ENCODE data around the gene FUT8. TPM values are rescaled to one million over a fixed set of nuclear protein-coding genes. Genes with fewer than 3 reads are reported as not detected.
A peak's percentile ranks its signal among the peaks of the same experiment; 100 is the strongest.

The FUT8 gene
- total RNA-seq, 5 donors from 2014 or later (not counting 1 experiment from before 2014, with no cell fraction given), result 37.6 to 51.7 (median 43.9) TPM

GRCh38 chr14:65449647-65450046 lies 37.1 kb downstream of the FUT8 start:
- H3K9me3 Mint-ChIP-seq, result peaks cover 0 to 4% (median under 1%) of the 10 kb centered on the region in 3 donors
- ChIA-PET POLR2A (interaction anchor here in 1 of 2 donors (0.5 kb wide), 1 partner anchor 1473 kb away, joined by 6 read pairs; no protein-coding TSS in a partner anchor), CTCF (no interaction called here)
- ATAC-seq (replicated peaks in 1 of 4), result no peak
- Histone ChIP-seq H3K36me3 (ENCODE audit: control insufficient read depth in 2 of 2, extremely low read depth in 1 of 2, insufficient read depth in 1 of 2, low read length in 1 of 2) (no peaks in the 10 kb centered on the region), H3K4me3 (ENCODE audit: control insufficient read depth in 1 of 2, extremely low read depth in 1 of 2, low read length in 1 of 2) (no peak overlapping the region), H3K9me3 (no peaks in the 10 kb centered on the region), H3K27me3 (replicated peaks in 1 of 2; ENCODE audit: control insufficient read depth in 2 of 2, extremely low read depth in 1 of 2, insufficient read depth in 2 of 2, low read length in 1 of 2) (no peaks in the 10 kb centered on the region), H3K4me1 (ENCODE audit: control insufficient read depth in 1 of 2, extremely low read depth in 1 of 2, insufficient read depth in 2 of 2, low read length in 2 of 2) (no peaks in the 10 kb centered on the region), H3K27ac (ENCODE audit: low read length) (no peak overlapping the region)
- H3K4me3 Mint-ChIP-seq, result no peak overlapping the region
- 80% methylated on average over 1 of the region's 1 CpG for WGBS (ENCODE audit: insufficient coverage)
- no peak overlapping the region for H3K27ac Mint-ChIP-seq
- H3K36me3 Mint-ChIP-seq, result peaks cover 50% of the 10 kb centered on the region
- no peak for DNase-seq
- no peaks in the 10 kb centered on the region for H3K27me3 Mint-ChIP-seq
- peaks cover 49 to 53% (median 50%) of the 10 kb centered on the region in 3 donors for H3K4me1 Mint-ChIP-seq

GRCh38 chr14:65453807-65454480 lies 41.4 kb downstream of the FUT8 start:
- Mint-ChIP-seq H3K36me3 (peaks cover 62% of the 10 kb centered on the region), H3K27me3 (no peaks in the 10 kb centered on the region), H3K4me3 (no peak overlapping the region), H3K27ac (no peak overlapping the region), H3K9me3 (peaks cover 3 to 14% (median 8%) of the 10 kb centered on the region in 3 donors), H3K4me1 (peaks cover 29 to 40% (median 30%) of the 10 kb centered on the region in 3 donors)
- no peaks in the 10 kb centered on the region for H3K27me3 ChIP-seq (replicated peaks in 1 of 2; ENCODE audit: control insufficient read depth in 2 of 2, extremely low read depth in 1 of 2, insufficient read depth in 2 of 2, low read length in 1 of 2)
- peaks cover 0 to 5% of the 10 kb centered on the region in 2 donors for H3K36me3 ChIP-seq (ENCODE audit: control insufficient read depth in 2 of 2, extremely low read depth in 1 of 2, insufficient read depth in 1 of 2, low read length in 1 of 2)
- ChIA-PET CTCF (no interaction called here), POLR2A (no interaction called here)
- no peaks in the 10 kb centered on the region for H3K4me1 ChIP-seq (ENCODE audit: control insufficient read depth in 1 of 2, extremely low read depth in 1 of 2, insufficient read depth in 2 of 2, low read length in 2 of 2)
- WGBS (ENCODE audit: insufficient coverage), result no CpG with 5 or more reads among the region's 3 CpGs
- no peak overlapping the region for H3K27ac ChIP-seq (ENCODE audit: low read length)
- ATAC-seq (replicated peaks in 1 of 4), result no peak
- H3K4me3 ChIP-seq (ENCODE audit: control insufficient read depth in 1 of 2, extremely low read depth in 1 of 2, low read length in 1 of 2), result no peak overlapping the region
- DNase-seq, result no peak
- H3K9me3 ChIP-seq, result no peaks in the 10 kb centered on the region

GRCh38 chr14:65456247-65456646 lies 43.7 kb downstream of the FUT8 start:
- POLR2A ChIA-PET, result interaction anchor here in 1 of 2 donors (0.6 kb wide), 1 partner anchor 20 kb away, joined by 11 read pairs; no protein-coding TSS in a partner anchor
- H3K27ac Mint-ChIP-seq, result no peak overlapping the region
- peaks cover 3 to 14% (median 8%) of the 10 kb centered on the region in 3 donors for H3K9me3 Mint-ChIP-seq
- DNase-seq (no peak), ATAC-seq (replicated peaks in 1 of 4) (no peak)
- H3K27me3 Mint-ChIP-seq, result no peaks in the 10 kb centered on the region
- Histone ChIP-seq H3K27ac (ENCODE audit: low read length) (no peak overlapping the region), H3K4me3 (ENCODE audit: control insufficient read depth in 1 of 2, extremely low read depth in 1 of 2, low read length in 1 of 2) (no peak overlapping the region), H3K4me1 (ENCODE audit: control insufficient read depth in 1 of 2, extremely low read depth in 1 of 2, insufficient read depth in 2 of 2, low read length in 2 of 2) (no peaks in the 10 kb centered on the region), H3K36me3 (ENCODE audit: control insufficient read depth in 2 of 2, extremely low read depth in 1 of 2, insufficient read depth in 1 of 2, low read length in 1 of 2) (peaks cover 0 to 11% of the 10 kb centered on the region in 2 donors), H3K9me3 (no peaks in the 10 kb centered on the region), H3K27me3 (replicated peaks in 1 of 2; ENCODE audit: control insufficient read depth in 2 of 2, extremely low read depth in 1 of 2, insufficient read depth in 2 of 2, low read length in 1 of 2) (no peaks in the 10 kb centered on the region)
- peaks cover 32 to 44% (median 38%) of the 10 kb centered on the region in 3 donors for H3K4me1 Mint-ChIP-seq
- CTCF ChIA-PET, result no interaction called here
- H3K36me3 Mint-ChIP-seq, result peaks cover 57% of the 10 kb centered on the region
- no peak overlapping the region for H3K4me3 Mint-ChIP-seq
- WGBS (ENCODE audit: insufficient coverage), result no CpG with 5 or more reads among the region's 1 CpG

GRCh38 chr14:65461730-65462129 lies 49.2 kb downstream of the FUT8 start:
- Mint-ChIP-seq H3K9me3 (no peaks in the 10 kb centered on the region), H3K27me3 (no peaks in the 10 kb centered on the region), H3K27ac (peak overlapping the region; percentile 5 to 76), H3K4me1 (peaks cover 47 to 55% (median 49%) of the 10 kb centered on the region in 3 donors), H3K4me3 (no peak overlapping the region), H3K36me3 (peaks cover 49% of the 10 kb centered on the region)
- 75% methylated on average over 1 of the region's 2 CpGs for WGBS (ENCODE audit: insufficient coverage)
- H3K36me3 ChIP-seq (ENCODE audit: control insufficient read depth in 2 of 2, extremely low read depth in 1 of 2, insufficient read depth in 1 of 2, low read length in 1 of 2), result peaks cover 0 to 11% of the 10 kb centered on the region in 2 donors
- ChIA-PET CTCF (no interaction called here), POLR2A (interaction anchor here in 1 of 2 donors (0.6 to 0.7 kb wide), 2 partner anchors 13 to 219 kb away, joined by 3 to 5 read pairs; no protein-coding TSS in a partner anchor)
- H3K27ac ChIP-seq (ENCODE audit: low read length), result no peak overlapping the region
- H3K4me1 ChIP-seq (ENCODE audit: control insufficient read depth in 1 of 2, extremely low read depth in 1 of 2, insufficient read depth in 2 of 2, low read length in 2 of 2), result peaks cover 0 to 3% of the 10 kb centered on the region in 2 experiments
- H3K27me3 ChIP-seq (replicated peaks in 1 of 2; ENCODE audit: control insufficient read depth in 2 of 2, extremely low read depth in 1 of 2, insufficient read depth in 2 of 2, low read length in 1 of 2), result no peaks in the 10 kb centered on the region
- H3K9me3 ChIP-seq, result no peaks in the 10 kb centered on the region
- no peak overlapping the region for H3K4me3 ChIP-seq (ENCODE audit: control insufficient read depth in 1 of 2, extremely low read depth in 1 of 2, low read length in 1 of 2)
- ATAC-seq (replicated peaks in 1 of 4) (no peak), DNase-seq (no peak)

GRCh38 chr14:65462411-65462810 lies 49.9 kb downstream of the FUT8 start:
- peaks cover 44% of the 10 kb centered on the region for H3K36me3 Mint-ChIP-seq
- peak overlapping the region; percentile 3 to 4 for H3K27ac Mint-ChIP-seq
- H3K4me1 ChIP-seq (ENCODE audit: control insufficient read depth in 1 of 2, extremely low read depth in 1 of 2, insufficient read depth in 2 of 2, low read length in 2 of 2), result peaks cover 0 to 3% of the 10 kb centered on the region in 2 experiments
- ChIA-PET CTCF (no interaction called here), POLR2A (no interaction called here)
- DNase-seq (no peak), ATAC-seq (replicated peaks in 1 of 4) (no peak)
- peaks cover 0 to 6% of the 10 kb centered on the region in 2 donors for H3K36me3 ChIP-seq (ENCODE audit: control insufficient read depth in 2 of 2, extremely low read depth in 1 of 2, insufficient read depth in 1 of 2, low read length in 1 of 2)
- peaks cover 47 to 55% (median 50%) of the 10 kb centered on the region in 3 donors for H3K4me1 Mint-ChIP-seq
- H3K4me3 ChIP-seq (ENCODE audit: control insufficient read depth in 1 of 2, extremely low read depth in 1 of 2, low read length in 1 of 2), result no peak overlapping the region
- no peaks in the 10 kb centered on the region for H3K9me3 Mint-ChIP-seq
- no peak overlapping the region for H3K27ac ChIP-seq (ENCODE audit: low read length)
- no peaks in the 10 kb centered on the region for H3K27me3 ChIP-seq (replicated peaks in 1 of 2; ENCODE audit: control insufficient read depth in 2 of 2, extremely low read depth in 1 of 2, insufficient read depth in 2 of 2, low read length in 1 of 2)
- WGBS (ENCODE audit: insufficient coverage), result 50% methylated on average over 1 of the region's 3 CpGs
- H3K4me3 Mint-ChIP-seq, result no peak overlapping the region
- no peaks in the 10 kb centered on the region for H3K9me3 ChIP-seq
- H3K27me3 Mint-ChIP-seq, result no peaks in the 10 kb centered on the region

- H3K4me3 Mint-ChIP-seq, result no peak overlapping the region
- H3K27ac Mint-ChIP-seq, result no peak overlapping the region
- ChIA-PET POLR2A (interaction anchor here (0.5 to 0.6 kb wide), 3 partner anchors 13 to 983 kb away, joined by 3 to 11 read pairs (median 3); no protein-coding TSS in a partner anchor), CTCF (no interaction called here)
- peaks cover 3 to 8% of the 10 kb centered on the region in 2 experiments for H3K4me1 ChIP-seq (ENCODE audit: control insufficient read depth in 1 of 2, extremely low read depth in 1 of 2, insufficient read depth in 2 of 2, low read length in 2 of 2)
- no peaks in the 10 kb centered on the region for H3K9me3 Mint-ChIP-seq
- H3K36me3 ChIP-seq (ENCODE audit: control insufficient read depth in 2 of 2, extremely low read depth in 1 of 2, insufficient read depth in 1 of 2, low read length in 1 of 2), result peaks cover 0 to 4% of the 10 kb centered on the region in 2 donors
- ATAC-seq (replicated peaks in 1 of 4), result no peak
- H3K27ac ChIP-seq (ENCODE audit: low read length), result no peak overlapping the region
- no CpG with 5 or more reads among the region's 1 CpG for WGBS (ENCODE audit: insufficient coverage)
- H3K9me3 ChIP-seq, result no peaks in the 10 kb centered on the region
- H3K4me3 ChIP-seq (ENCODE audit: control insufficient read depth in 1 of 2, extremely low read depth in 1 of 2, low read length in 1 of 2), result no peak overlapping the region
- H3K27me3 Mint-ChIP-seq, result no peaks in the 10 kb centered on the region
- H3K36me3 Mint-ChIP-seq, result peaks cover 44% of the 10 kb centered on the region
- peaks cover 63 to 70% (median 68%) of the 10 kb centered on the region in 3 donors for H3K4me1 Mint-ChIP-seq
- no peak for DNase-seq
- no peaks in the 10 kb centered on the region for H3K27me3 ChIP-seq (replicated peaks in 1 of 2; ENCODE audit: control insufficient read depth in 2 of 2, extremely low read depth in 1 of 2, insufficient read depth in 2 of 2, low read length in 1 of 2)
Measured at GRCh38 chr14:65465584-65465983, 53.1 kb downstream of the FUT8 start.

Data from T-cell (primary cell).